OCI-LY1 (cell line): ENCODE data around the gene IFT43.

Source experiments
- H2AFZ ChIP-seq: fragments of 200-600 bp; sonication (generic), shearing (Covaris generic); 2 replicates; pipeline ENCODE4 v1.6.0; 2014; ENCODE audit warnings: antibody characterized with exemption, mild to moderate bottlenecking, low read length
- H3F3A ChIP-seq: fragments of 200-600 bp; sonication (generic), shearing (Covaris generic); 2 replicates; pipeline ENCODE4 v1.6.0; 2014; ENCODE audit warnings: mild to moderate bottlenecking, antibody characterized with exemption, low read length, moderate library complexity; ENCODE audit not compliant: insufficient read depth
- H3K27ac ChIP-seq: fragments of 200-600 bp; sonication (generic); 2 replicates; pipeline ENCODE4 v1.5.1; 2014; ENCODE audit warnings: low read length, mixed run types, mild to moderate bottlenecking, low read depth; ENCODE audit not compliant: poor library complexity, severe bottlenecking
- H3K27me3 ChIP-seq: fragments of 200-600 bp; sonication (generic); 2 replicates; pipeline ENCODE4 v1.6.0; 2014; ENCODE audit warnings: antibody characterized with exemption, mild to moderate bottlenecking, low read length, moderate library complexity; ENCODE audit not compliant: insufficient read depth
- H3K36me3 ChIP-seq: fragments of 200-600 bp; sonication (generic); 2 replicates; pipeline ENCODE4 v1.6.1; 2014; ENCODE audit warnings: mild to moderate bottlenecking, antibody characterized with exemption, low read length, moderate library complexity, mixed read lengths; ENCODE audit not compliant: insufficient read depth
- H3K4me1 ChIP-seq: fragments of 200-600 bp; sonication (generic); 2 replicates; pipeline ENCODE4 v1.5.1; 2014; ENCODE audit warnings: mild to moderate bottlenecking, low read length, moderate library complexity; ENCODE audit not compliant: insufficient read depth, severe bottlenecking
- H3K4me2 ChIP-seq: fragments of 200-600 bp; sonication (generic), shearing (Covaris generic); 2 replicates; pipeline ENCODE4 v1.6.1; 2014; ENCODE audit warnings: low read length
- H3K4me3 ChIP-seq: fragments of 200-600 bp; sonication (generic); 2 replicates; pipeline ENCODE4 v1.5.1; 2014; ENCODE audit warnings: low read length, low read depth, mild to moderate bottlenecking, mixed read lengths; ENCODE audit not compliant: poor library complexity, severe bottlenecking
- H3K79me2 ChIP-seq: fragments of 200-600 bp; shearing (Covaris generic); 2 replicates; pipeline ENCODE4 v1.6.1; 2016; ENCODE audit warnings: mixed run types, low read length, mixed read lengths; ENCODE audit not compliant: insufficient read depth
- H3K9ac ChIP-seq: fragments of 200-600 bp; sonication (generic), shearing (Covaris generic); 2 replicates; pipeline ENCODE4 v1.6.1; 2014; ENCODE audit warnings: mild to moderate bottlenecking, low read length, mixed read lengths
- H3K9me2 ChIP-seq: fragments of 200-600 bp; sonication (generic), shearing (Covaris generic); 2 replicates; pipeline ENCODE4 v1.6.1; 2014; ENCODE audit warnings: low read depth, mild to moderate bottlenecking, low read length, mixed read lengths
- H3K9me3 ChIP-seq: fragments of 200-600 bp; shearing (Covaris generic); 2 replicates; pipeline ENCODE4 v1.6.1; 2014; ENCODE audit warnings: low read length, mixed read lengths
- H4K20me1 ChIP-seq: fragments of 200-600 bp; sonication (generic), shearing (Covaris generic); 2 replicates; pipeline ENCODE4 v1.6.0; 2016; ENCODE audit warnings: mild to moderate bottlenecking, low read length; ENCODE audit not compliant: insufficient read depth
- CTCF ChIP-seq: fragments of 200-600 bp; sonication (generic), shearing (Covaris generic); IDR thresholded peaks from 2 replicates; pipeline ENCODE4 v1.5.1; 2017; ENCODE audit warnings: mild to moderate bottlenecking, antibody characterized with exemption, low read length, moderate library complexity, mixed read lengths
- EZH2 ChIP-seq: fragments of 200-600 bp; sonication (generic), shearing (Covaris generic); IDR thresholded peaks from 2 replicates; pipeline ENCODE4 v1.8.0; 2017; ENCODE audit warnings: borderline replicate concordance, mixed run types, mild to moderate bottlenecking, antibody characterized with exemption, low read length, moderate library complexity, mixed read lengths

Gene IFT43

GRCh38 chr14:76133103-76133502 is 147.5 kb downstream of the IFT43 start:
- no peak overlapping the region for H3K4me2 ChIP-seq

More at GRCh38 chr14:76133103-76133502, 147.5 kb downstream of the IFT43 start:
- no peaks in the 10 kb centered on the region for H3K9me3 ChIP-seq
- no peak overlapping the region for H3K27ac ChIP-seq
- no peaks in the 10 kb centered on the region for H4K20me1 ChIP-seq
- H3F3A ChIP-seq, result no peaks in the 10 kb centered on the region
- no peak overlapping the region for H2AFZ ChIP-seq
- no peak overlapping the region for H3K4me3 ChIP-seq
- no peaks in the 10 kb centered on the region for H3K36me3 ChIP-seq
- TF ChIP-seq CTCF (no peak), EZH2 (no peak)
- no peaks in the 10 kb centered on the region for H3K4me1 ChIP-seq
- H3K79me2 ChIP-seq, result no peaks in the 10 kb centered on the region
- no peaks in the 10 kb centered on the region for H3K27me3 ChIP-seq
- H3K9me2 ChIP-seq, result no peaks in the 10 kb centered on the region
- H3K9ac ChIP-seq, result no peak overlapping the region
